Renal cortex interstitium (tissue), 15 donors: ENCODE data around the gene TRIM38. TPM values are rescaled to one million over a fixed set of nuclear protein-coding genes. Genes with fewer than 3 reads are reported as not detected.
"Not testable (repeated sequence)": the region's sequence is repeated elsewhere in the genome, so short reads cannot be mapped to it uniquely, and the experiment has no call there.

Source experiments
- DNase-seq, 11 donors: peaks; one replicate each; pipeline ENCODE4 v3.0.0-alpha.2; 2013; ENCODE audit warnings: low read depth in 9 of 11, low spot score in 4 of 11; ENCODE audit errors: extremely low read depth in 1 of 11
- long read RNA-seq, 16 experiments: transcript quantifications; one replicate each; lab custom pipeline, GENCODE V29; 2026
- polyA plus RNA-seq, 3 donors: library from polyadenylated mRNA; unstranded; fragments of 120-200 nt; gene quantifications; one replicate each; pipeline ENCODE4 v1.2.1, GENCODE V29; 2013; ENCODE audit not compliant: insufficient read length in 3 of 3

Gene TRIM38
- polyA plus RNA-seq, result 10 to 100 TPM in 2 of 3 donors, 1 to 10 TPM in 1; 9.4 to 14.8 (median 10.0) TPM
- long read RNA-seq, donor 1, full-length matches to known transcripts, result 2 of 2 reads
- long read RNA-seq, donor 1, partial matches to known transcripts, result 0 of 2 reads
- long read RNA-seq, donor 1, other reads (novel, unspliced or antisense), result 0 of 2 reads
- long read RNA-seq, donor 2, result 0 reads
- long read RNA-seq, donor 3, full-length matches to known transcripts, result 6 of 6 reads
- long read RNA-seq, donor 3, partial matches to known transcripts, result 0 of 6 reads
- long read RNA-seq, donor 3, other reads (novel, unspliced or antisense), result 0 of 6 reads
- long read RNA-seq, donor 4, full-length matches to known transcripts, result 1 of 1 reads
- long read RNA-seq, donor 4, partial matches to known transcripts, result 0 of 1 reads
- long read RNA-seq, donor 4, other reads (novel, unspliced or antisense), result 0 of 1 reads
- long read RNA-seq, donor 5, result 0 reads
- long read RNA-seq, donor 6, full-length matches to known transcripts, result 1 of 6 reads
- long read RNA-seq, donor 6, partial matches to known transcripts, result 5 of 6 reads
- long read RNA-seq, donor 6, other reads (novel, unspliced or antisense), result 0 of 6 reads
- long read RNA-seq, donor 7, full-length matches to known transcripts, result 1 of 1 reads
- long read RNA-seq, donor 7, partial matches to known transcripts, result 0 of 1 reads
- long read RNA-seq, donor 7, other reads (novel, unspliced or antisense), result 0 of 1 reads
- long read RNA-seq, donor 8, result 0 reads
- long read RNA-seq, donor 9, full-length matches to known transcripts, result 3 of 3 reads
- long read RNA-seq, donor 9, partial matches to known transcripts, result 0 of 3 reads
- long read RNA-seq, donor 9, other reads (novel, unspliced or antisense), result 0 of 3 reads
- long read RNA-seq, donor 10, full-length matches to known transcripts, result 1 of 1 reads
- long read RNA-seq, donor 10, partial matches to known transcripts, result 0 of 1 reads
- long read RNA-seq, donor 10, other reads (novel, unspliced or antisense), result 0 of 1 reads
- long read RNA-seq, donor 11, full-length matches to known transcripts, result 1 of 1 reads
- long read RNA-seq, donor 11, partial matches to known transcripts, result 0 of 1 reads
- long read RNA-seq, donor 11, other reads (novel, unspliced or antisense), result 0 of 1 reads
- long read RNA-seq, donor 12, result 0 reads
- long read RNA-seq, donor 13, result 0 reads
- long read RNA-seq, donor 14, full-length matches to known transcripts, result 1 of 1 reads
- long read RNA-seq, donor 14, partial matches to known transcripts, result 0 of 1 reads
- long read RNA-seq, donor 14, other reads (novel, unspliced or antisense), result 0 of 1 reads
- long read RNA-seq, donor 15, result 0 reads
- long read RNA-seq, donor 16, full-length matches to known transcripts, result 6 of 6 reads
- long read RNA-seq, donor 16, partial matches to known transcripts, result 0 of 6 reads
- long read RNA-seq, donor 16, other reads (novel, unspliced or antisense), result 0 of 6 reads

DNA sequence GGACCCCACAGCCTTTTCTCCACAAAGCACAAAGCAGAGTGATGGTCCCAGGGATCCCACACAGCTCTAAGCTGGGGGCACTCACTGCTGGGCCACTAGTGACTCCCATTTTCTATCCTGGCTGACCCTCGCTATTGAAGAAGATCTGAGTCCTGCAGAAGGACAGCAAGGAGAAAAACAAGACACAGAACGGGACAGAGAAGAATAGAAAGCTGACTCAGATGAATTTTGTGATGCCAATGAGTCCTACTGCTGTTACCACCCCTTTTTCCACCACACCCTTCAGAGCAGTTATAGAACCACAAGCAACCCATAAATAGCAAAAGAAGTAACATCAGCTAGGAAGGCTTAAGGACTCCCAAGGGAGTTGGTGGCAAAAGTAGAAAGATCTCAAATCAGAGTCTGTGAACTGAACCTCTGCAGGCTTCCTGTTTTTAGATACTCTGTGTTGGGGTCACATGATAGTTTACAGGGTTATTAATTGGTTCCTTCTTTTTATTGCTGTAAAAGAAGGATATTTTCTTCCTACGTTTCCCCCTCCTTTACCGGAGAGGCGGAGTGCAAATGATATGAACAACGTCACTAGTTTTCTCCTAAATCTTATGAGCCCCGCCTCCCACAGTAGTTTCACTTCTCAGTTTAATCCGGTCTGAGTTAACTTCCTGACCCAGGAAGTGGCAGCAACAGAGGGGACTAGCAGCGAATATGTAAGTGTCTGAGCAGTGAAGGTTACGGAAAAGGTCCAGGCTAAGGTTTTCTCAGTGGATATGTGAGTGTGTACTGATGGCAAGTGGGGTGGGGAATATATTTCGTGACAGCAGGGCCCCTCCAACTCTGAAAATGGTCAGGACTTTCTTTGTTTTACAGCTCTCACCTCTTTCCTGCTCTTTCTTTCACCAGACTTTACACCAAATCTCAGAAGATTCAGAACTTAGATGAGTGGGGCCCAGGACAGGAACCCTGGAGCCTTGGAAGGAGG lies at the start of gene TRIM38:
Gene TRIM38, plus strand, starts transcription at position 654 of the 979 bp plus-strand sequence. CDS start 3,721 bp downstream, outside the sequence.
- peak in 10 of 11 donors; percentile 60 to 90 (median 80) for DNase-seq

DNA sequence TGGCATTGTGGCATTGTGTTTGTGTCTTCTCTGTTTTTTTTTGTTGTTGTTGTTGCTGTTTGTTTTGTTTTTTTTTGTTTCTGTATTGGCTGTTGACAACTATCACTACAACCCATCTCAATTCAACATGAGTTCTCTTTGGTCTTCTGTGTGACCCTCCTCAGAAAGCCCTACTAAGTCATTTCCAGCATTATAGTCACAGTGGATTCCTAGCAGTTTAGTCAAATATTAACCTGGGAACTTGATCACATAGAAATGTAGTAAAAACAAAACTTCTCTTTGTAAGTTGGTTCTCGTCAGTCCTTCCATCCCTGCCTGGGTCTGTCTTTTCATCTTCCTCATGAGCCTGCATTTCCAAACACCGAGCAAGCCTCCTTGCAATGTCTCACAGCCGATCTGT lies 48.9 kb upstream of the TRIM38 start:
- DNase-seq, result no peak

DNA sequence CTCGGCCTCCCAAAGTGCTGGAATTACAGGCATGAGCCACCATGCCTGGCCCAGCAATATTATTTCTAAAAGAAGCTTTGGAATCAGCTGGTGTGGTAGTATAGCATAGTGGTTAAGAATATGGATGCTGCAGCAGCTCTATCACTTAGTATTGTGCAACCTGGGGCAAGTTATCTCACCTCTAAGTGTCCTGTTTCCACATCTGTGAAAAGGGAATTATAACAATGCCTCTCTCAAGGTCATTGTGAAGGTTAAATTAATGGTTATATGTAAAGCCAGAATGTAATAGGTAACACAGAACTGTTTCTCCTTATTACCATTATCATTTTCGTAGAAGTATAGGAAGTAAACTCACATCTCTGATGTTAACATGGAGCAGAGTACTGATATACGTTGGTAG lies 46.3 kb upstream of the TRIM38 start:
- DNase-seq, result no peak

- no peak for DNase-seq
Observed at GRCh38 chr6:25916789-25917490, 45.7 kb upstream of the TRIM38 start.

DNA sequence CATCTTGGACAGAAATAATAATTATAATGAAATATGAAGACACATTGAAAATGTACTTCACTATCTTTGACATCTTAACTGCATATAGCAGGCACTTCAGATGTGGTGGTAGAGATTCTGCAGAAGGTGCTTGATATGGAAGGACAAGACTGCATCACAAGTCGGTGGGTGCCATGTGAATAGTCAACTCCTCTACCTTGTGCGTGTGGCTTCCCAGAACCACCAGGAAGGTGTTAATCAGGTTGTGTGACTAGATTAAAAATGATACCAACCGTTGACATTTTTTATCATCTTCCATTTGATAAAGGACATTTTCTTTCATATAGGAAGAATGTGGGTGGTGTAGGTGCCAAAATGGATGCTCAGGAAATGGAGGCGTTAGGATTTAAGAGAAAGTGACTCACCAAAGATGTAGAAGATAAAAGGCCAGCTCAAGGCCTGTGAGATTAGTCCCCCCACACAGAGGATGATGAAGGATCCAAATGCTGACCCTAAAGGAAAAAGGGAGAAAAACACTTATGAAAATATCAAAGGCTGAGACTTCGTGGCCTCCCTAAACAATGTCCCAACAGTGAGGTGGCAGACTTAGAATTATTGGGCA lies 44.4 kb upstream of the TRIM38 start:
- no peak for DNase-seq

- DNase-seq, result no peak
Observed at GRCh38 chr6:25919657-25920056, 42.9 kb upstream of the TRIM38 start.

GRCh38 chr6:25921525-25922203 lies 40.9 kb upstream of the TRIM38 start:
- no peak for DNase-seq

GRCh38 chr6:25922301-25922700 lies 40.3 kb upstream of the TRIM38 start:
- DNase-seq, result no peak

GRCh38 chr6:25925876-25926275 lies 36.7 kb upstream of the TRIM38 start:
- DNase-seq, result no peak

- no peak for DNase-seq
Observed at GRCh38 chr6:25927178-25927577, 35.4 kb upstream of the TRIM38 start.

DNA sequence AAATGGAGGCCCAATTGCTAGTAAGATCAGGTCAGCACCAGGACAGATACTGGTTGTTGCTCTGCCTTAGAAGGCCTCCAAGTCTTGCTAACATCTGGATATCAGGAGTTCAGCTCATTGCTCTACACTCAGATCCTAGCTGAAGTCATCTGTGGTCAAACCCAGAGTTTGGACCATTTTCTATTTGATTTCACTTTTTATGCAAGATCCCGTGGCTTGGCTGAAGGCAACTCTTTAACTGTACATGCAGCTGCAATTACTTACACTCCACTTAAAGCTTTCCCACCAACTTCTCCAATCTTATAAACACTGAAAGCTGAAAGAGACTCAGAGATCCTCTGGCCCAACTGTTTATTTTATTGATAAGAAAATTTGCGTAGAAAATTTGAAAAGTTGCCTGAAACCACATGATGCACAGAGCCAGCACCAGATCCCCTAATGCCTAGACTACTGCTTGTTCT lies 34.8 kb upstream of the TRIM38 start:
- DNase-seq, result no peak

DNA sequence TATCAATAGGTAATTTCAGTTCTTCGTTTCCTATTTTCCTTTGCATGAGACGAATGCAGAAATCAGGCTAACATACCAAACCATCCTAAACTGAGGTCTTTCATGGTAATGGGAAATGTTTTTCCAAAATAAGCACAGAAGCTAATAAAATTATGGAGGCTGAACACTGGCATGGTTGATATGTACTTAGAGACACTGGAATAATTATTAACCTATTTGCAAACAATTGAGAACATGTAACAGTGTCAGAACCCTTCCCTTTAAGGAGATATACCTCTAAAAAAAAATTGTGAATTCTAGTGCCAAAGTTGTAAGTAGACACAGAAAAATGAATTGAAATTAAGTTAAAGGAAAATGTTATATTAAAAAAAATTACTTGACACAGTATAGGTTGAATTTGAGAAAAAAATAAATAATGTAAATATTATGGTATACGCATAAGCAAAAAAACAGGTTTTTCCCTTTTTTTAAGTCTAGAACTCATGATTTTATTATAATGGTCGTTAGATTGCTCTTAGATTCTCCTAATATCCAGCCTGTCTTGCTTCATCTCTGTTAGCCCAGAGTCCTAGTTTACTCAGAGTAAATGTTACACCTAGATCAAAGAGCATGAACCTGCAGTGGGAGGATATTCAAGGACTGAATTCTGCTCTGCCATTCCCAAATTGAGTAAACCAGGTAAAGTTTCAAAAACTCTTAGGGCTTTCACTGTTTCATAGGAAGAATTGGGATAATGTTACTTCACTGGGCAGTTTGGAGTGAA lies 33.9 kb upstream of the TRIM38 start:
- no peak for DNase-seq

DNA sequence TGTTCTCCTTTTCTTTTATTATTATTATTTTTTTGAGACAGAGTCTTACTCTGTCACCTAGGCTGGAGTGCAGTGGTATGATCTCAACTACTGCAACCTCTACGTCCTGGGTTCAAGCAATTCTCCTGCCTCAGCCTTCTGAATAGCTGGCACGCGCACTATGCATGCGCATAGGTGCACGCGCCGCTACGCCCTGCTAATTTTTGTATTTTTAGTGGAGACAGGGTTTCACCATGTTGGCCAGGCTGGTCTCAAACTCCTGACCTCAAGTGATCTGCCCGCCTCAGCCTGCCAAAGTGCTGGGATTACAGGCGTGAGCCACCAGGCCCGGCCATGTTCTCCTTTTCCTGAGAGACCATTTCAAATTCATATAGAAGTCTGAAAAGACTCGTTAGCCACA lies 32.8 kb upstream of the TRIM38 start:
- DNase-seq, result not testable (repeated sequence)

DNA sequence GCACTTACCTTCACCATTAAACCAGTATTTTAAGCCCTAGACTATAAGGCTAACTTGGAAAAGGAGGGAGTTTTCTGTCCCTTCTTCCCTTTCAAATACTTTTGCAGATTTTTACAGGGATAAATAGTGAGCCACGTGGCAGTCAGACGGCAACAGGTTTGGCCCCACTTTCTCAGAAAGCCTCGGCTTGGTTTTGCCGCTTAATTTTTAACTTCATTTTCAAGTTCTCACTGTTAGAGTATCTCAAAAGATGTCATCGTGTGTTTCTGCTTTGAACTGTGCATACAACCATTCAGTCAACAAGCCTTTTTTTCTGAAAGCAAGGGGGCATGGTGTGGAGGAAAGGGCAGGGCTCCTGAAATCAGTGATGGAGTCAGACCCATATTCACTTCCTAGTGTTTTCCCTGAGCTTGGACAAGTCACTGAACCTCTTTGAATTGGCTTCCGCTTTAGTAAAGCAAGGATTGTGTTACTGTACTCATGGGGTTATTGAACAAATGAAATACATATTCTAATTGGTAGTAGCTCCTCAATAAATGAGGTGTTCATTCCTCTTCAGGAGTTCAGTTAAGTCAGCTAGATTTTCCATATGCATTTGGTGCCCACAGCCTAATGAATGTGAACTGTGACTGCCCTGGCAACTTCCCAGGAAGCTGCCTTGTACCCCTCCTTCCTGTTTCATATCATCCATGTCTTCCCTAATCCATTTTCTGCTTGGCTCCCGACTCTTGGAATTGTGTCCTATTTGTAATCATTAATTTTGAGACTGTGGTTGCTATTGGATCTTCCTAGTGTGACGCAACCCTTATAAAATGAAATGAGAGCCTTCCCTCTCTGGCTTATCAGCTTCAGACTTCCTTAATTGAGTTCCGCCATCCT lies 31.8 kb upstream of the TRIM38 start, which contains the start of gene SLC17A2:
Gene SLC17A2, minus strand, starts transcription at position 160 of the 879 bp plus-strand sequence. CDS start 4,895 bp downstream, outside the sequence.
- DNase-seq, result no peak

- DNase-seq, result no peak
Observed at GRCh38 chr6:25931411-25931709, 31.2 kb upstream of the TRIM38 start.
